Measurements from ENCODE around the gene PANX1.

The PANX1 gene, protein sequence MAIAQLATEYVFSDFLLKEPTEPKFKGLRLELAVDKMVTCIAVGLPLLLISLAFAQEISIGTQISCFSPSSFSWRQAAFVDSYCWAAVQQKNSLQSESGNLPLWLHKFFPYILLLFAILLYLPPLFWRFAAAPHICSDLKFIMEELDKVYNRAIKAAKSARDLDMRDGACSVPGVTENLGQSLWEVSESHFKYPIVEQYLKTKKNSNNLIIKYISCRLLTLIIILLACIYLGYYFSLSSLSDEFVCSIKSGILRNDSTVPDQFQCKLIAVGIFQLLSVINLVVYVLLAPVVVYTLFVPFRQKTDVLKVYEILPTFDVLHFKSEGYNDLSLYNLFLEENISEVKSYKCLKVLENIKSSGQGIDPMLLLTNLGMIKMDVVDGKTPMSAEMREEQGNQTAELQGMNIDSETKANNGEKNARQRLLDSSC

DNA sequence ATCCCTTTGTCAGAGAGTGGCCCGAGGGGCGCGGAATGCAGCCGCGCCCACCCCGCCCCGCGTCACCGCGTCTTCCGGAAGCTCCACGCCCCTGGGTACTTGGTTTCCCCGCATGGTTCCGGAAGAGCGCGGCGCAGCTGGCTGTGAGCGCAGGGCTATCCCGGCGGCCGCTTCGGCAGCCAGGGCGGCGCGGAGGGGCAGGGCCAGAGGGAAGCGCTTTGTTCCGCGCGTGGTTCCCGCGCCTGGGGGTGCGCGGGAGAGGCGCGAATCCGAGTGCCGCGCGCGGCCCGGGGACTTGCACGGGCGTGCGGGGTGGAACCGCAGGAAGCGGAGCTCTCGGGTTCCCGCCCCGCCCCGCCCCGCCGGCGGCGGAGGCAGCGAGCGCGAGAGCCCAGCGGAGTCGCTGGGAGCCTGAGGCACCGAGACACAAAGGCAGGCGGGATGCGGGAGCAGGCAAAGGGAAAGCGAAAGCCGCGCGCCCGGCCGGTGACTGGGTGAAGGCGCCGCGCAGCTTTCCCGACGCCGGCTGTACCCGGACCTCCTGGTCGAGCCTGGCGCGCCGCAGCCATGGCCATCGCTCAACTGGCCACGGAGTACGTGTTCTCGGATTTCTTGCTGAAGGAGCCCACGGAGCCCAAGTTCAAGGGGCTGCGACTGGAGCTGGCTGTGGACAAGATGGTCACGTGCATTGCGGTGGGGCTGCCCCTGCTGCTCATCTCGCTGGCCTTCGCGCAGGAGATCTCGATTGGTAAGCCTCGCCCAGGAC is at the start of gene PANX1:
TSS of gene PANX1 (plus strand) at position 96 of the 766 bp plus-strand sequence. CDS start at position 568, 472 bp downstream.
- Histone ChIP-seq H3K79me2 (ENCODE audit: control insufficient read depth, insufficient read depth, low read length, unreplicated experiment) (peaks cover 65% of the 10 kb centered on the region), H3K27ac (ENCODE audit: low read depth, low read length) (peak within 1 kb of the TSS; percentile 92), H3K36me3 (ENCODE audit: insufficient read depth, low read length) (no peaks in the 10 kb centered on the region), H3K27me3 (ENCODE audit: insufficient read depth, low read length) (no peaks in the 10 kb centered on the region), H3K4me1 (ENCODE audit: control insufficient read depth, insufficient read depth, low read length, unreplicated experiment) (peaks cover 35% of the 10 kb centered on the region), H3K4me3 (ENCODE audit: low read depth, low read length) (peak within 1 kb of the TSS; percentile 81), H2AFZ (ENCODE audit: low read length, unreplicated experiment) (peak within 1 kb of the TSS; percentile 71)

DNA sequence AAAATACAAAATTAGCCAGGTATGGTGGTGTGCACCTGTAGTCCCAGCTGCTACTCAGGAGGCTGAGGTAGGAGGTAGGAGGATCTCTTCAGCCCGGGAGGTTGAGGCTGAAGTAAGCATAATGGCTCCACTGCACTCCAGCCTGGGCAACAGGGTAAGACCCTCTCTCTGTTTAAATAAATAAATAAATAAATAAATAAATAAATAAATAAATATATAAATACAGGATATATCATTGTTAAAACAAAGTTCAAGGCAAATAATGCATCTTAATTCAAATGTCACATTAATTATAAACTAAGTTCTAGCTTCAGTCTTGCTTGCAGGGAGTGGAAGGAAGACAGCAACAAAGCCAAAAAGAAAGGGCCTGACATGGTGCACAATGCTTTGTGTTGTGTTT is 44.5 kb upstream of the PANX1 start:
- Histone ChIP-seq H2AFZ (ENCODE audit: low read length, unreplicated experiment) (no peak overlapping the region), H3K27ac (ENCODE audit: low read depth, low read length) (no peak overlapping the region), H3K4me1 (ENCODE audit: control insufficient read depth, insufficient read depth, low read length, unreplicated experiment) (no peaks in the 10 kb centered on the region), H3K4me3 (ENCODE audit: low read depth, low read length) (no peak overlapping the region), H3K27me3 (ENCODE audit: insufficient read depth, low read length) (peaks cover 28% of the 10 kb centered on the region; the same call in 1 of the 2 replicates), H3K79me2 (ENCODE audit: control insufficient read depth, insufficient read depth, low read length, unreplicated experiment) (no peaks in the 10 kb centered on the region), H3K36me3 (ENCODE audit: insufficient read depth, low read length) (no peaks in the 10 kb centered on the region)

DNA sequence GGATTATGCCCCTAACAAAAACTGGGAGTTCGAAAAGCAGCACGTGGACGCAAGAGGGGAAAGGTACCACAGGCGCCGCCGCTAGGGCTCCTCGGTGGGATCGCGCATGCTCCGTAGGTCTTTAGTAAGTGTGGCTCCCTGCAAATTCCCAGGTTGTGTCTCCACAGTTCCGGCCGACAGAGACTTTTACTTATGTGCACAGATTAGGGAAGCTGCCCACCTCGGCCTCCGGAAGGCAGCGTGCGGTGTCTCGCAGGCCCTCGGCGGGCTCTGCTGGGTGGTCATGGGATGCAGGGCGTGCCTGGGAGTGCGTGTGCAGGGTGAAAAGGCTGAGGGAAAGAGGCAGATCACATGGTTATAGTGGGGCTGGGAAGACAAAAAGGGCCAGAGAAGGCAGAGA is 39.7 kb upstream of the PANX1 start:
- H3K4me1 ChIP-seq (ENCODE audit: control insufficient read depth, insufficient read depth, low read length, unreplicated experiment): no peaks in the 10 kb centered on the region
- no peak overlapping the region for H2AFZ ChIP-seq (ENCODE audit: low read length, unreplicated experiment)
- H3K36me3 ChIP-seq (ENCODE audit: insufficient read depth, low read length): no peaks in the 10 kb centered on the region
- H3K79me2 ChIP-seq (ENCODE audit: control insufficient read depth, insufficient read depth, low read length, unreplicated experiment): no peaks in the 10 kb centered on the region
- H3K27me3 ChIP-seq (ENCODE audit: insufficient read depth, low read length): peaks cover 19% of the 10 kb centered on the region; the same call in 1 of the 2 replicates
- no peak overlapping the region for H3K27ac ChIP-seq (ENCODE audit: low read depth, low read length)
- H3K4me3 ChIP-seq (ENCODE audit: low read depth, low read length): no peak overlapping the region

DNA sequence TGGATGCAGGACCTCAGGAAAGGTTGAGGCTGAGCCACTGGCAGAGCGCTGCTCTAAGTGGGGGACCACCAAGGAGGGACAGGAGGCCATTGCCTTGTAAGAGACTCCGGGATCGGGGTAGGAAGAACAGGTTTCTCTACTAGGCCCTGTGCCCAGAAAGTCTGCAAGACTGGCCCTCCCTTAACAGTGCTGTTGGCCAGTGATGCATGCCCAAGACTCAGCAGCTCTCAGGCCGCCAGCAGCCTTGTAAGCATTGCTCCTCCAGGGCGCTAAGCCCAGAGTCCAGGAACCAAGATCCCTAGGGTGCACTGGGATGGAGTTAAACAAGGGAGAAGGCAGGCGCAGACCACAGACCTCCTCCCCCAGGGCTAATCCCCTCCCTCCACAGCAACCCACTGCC is 39.3 kb upstream of the PANX1 start:
- Histone ChIP-seq H3K27ac (ENCODE audit: low read depth, low read length) (no peak overlapping the region), H3K4me1 (ENCODE audit: control insufficient read depth, insufficient read depth, low read length, unreplicated experiment) (no peaks in the 10 kb centered on the region), H3K4me3 (ENCODE audit: low read depth, low read length) (no peak overlapping the region), H3K36me3 (ENCODE audit: insufficient read depth, low read length) (no peaks in the 10 kb centered on the region), H2AFZ (ENCODE audit: low read length, unreplicated experiment) (no peak overlapping the region), H3K27me3 (ENCODE audit: insufficient read depth, low read length) (peaks cover 19% of the 10 kb centered on the region; the same call in 1 of the 2 replicates), H3K79me2 (ENCODE audit: control insufficient read depth, insufficient read depth, low read length, unreplicated experiment) (no peaks in the 10 kb centered on the region)

DNA sequence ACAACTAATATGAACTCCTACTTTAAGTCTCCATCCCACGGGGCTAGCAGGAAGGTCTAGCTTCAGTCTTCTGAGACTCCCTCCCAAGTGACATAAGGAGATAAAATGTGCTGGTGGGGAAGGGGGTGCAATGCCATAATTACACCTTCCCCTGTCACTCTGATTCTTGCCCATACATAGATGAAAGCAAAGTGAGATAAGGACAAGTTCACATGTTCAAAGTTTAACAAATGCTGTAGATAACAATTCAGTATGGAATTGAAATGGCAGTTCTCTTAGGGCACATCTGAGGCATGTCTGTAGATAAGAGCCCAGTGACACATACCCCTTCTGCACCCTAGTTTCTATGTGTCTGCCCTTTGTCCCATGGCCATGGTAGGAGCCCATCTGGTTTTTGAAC is 38.2 kb upstream of the PANX1 start:
- Histone ChIP-seq H3K27me3 (ENCODE audit: insufficient read depth, low read length) (peaks cover 16% of the 10 kb centered on the region; the same call in 1 of the 2 replicates), H3K4me3 (ENCODE audit: low read depth, low read length) (no peak overlapping the region)

DNA sequence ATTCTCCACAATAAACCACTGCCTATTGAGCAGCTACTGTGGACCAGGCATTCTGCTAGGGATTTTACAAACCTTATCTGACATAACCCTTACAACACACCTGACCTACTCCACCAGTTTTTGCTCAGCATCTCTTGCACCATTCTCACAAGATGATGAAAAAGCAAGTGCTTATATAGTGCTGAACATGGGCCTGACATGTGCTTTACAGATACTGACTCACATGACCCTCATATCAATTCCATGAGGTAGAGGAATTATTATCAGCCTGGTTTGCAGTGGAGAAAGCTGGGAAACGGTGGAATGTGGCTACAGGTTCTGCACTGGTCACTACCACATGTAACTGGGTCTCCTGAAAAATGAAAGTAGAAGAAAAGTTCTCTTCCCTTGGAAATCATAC is 37.5 kb upstream of the PANX1 start:
- no peaks in the 10 kb centered on the region for H3K36me3 ChIP-seq (ENCODE audit: insufficient read depth, low read length)
- no peak overlapping the region for H3K4me3 ChIP-seq (ENCODE audit: low read depth, low read length)
- H3K79me2 ChIP-seq (ENCODE audit: control insufficient read depth, insufficient read depth, low read length, unreplicated experiment): no peaks in the 10 kb centered on the region
- H3K27me3 ChIP-seq (ENCODE audit: insufficient read depth, low read length): peaks cover 16% of the 10 kb centered on the region; the same call in 1 of the 2 replicates
- no peaks in the 10 kb centered on the region for H3K4me1 ChIP-seq (ENCODE audit: control insufficient read depth, insufficient read depth, low read length, unreplicated experiment)
- no peak overlapping the region for H2AFZ ChIP-seq (ENCODE audit: low read length, unreplicated experiment)
- H3K27ac ChIP-seq (ENCODE audit: low read depth, low read length): no peak overlapping the region

More for the DNA sequence above, 38.2 kb upstream of the PANX1 start:
- Histone ChIP-seq H3K4me1 (ENCODE audit: control insufficient read depth, insufficient read depth, low read length, unreplicated experiment) (no peaks in the 10 kb centered on the region), H3K27ac (ENCODE audit: low read depth, low read length) (no peak overlapping the region), H3K36me3 (ENCODE audit: insufficient read depth, low read length) (no peaks in the 10 kb centered on the region), H3K79me2 (ENCODE audit: control insufficient read depth, insufficient read depth, low read length, unreplicated experiment) (no peaks in the 10 kb centered on the region), H2AFZ (ENCODE audit: low read length, unreplicated experiment) (no peak overlapping the region)

DNA sequence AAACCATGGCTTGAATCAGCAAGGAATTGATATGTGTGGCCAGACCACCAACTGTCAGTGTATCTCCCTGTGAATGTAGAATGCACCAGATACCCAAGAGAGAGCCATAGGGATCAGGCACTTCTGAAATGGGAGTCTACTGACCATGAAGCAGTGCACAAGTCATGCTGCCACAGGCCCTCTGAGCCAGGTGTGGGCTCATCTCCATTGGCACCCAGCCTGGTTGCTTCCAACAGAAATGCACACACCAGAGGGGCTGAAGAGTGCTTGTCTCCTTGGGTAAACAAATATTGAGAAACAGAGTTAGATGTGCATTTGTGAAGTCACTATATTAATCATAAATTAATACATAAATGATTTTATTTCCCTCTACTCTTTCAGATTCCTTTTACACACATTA is 28.4 kb upstream of the PANX1 start:
- H3K36me3 ChIP-seq (ENCODE audit: insufficient read depth, low read length): no peaks in the 10 kb centered on the region
- H3K4me3 ChIP-seq (ENCODE audit: low read depth, low read length): no peak overlapping the region
- H3K27me3 ChIP-seq (ENCODE audit: insufficient read depth, low read length): no peaks in the 10 kb centered on the region; the same call in 1 of the 2 replicates
- no peak overlapping the region for H2AFZ ChIP-seq (ENCODE audit: low read length, unreplicated experiment)
- H3K27ac ChIP-seq (ENCODE audit: low read depth, low read length): no peak overlapping the region
- no peaks in the 10 kb centered on the region for H3K79me2 ChIP-seq (ENCODE audit: control insufficient read depth, insufficient read depth, low read length, unreplicated experiment)
- no peaks in the 10 kb centered on the region for H3K4me1 ChIP-seq (ENCODE audit: control insufficient read depth, insufficient read depth, low read length, unreplicated experiment)

DNA sequence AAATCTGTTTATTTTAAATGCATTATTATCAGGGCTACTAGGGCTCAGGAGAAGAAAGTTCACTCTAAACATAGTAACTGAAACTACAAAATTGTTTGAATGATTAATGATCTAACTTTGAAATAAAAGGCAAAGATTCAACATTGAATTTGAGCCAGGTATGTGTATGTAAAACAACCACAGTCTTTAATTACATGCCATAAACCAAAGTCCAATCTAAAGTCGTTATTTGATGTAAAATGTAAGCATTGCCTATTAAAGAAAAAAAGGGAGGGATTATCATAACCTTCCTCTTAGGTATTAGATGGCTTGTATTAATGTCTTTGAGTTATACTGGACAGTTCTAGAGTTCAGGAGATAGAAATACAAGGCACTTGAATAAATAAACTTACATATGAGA is 25.2 kb upstream of the PANX1 start:
- Histone ChIP-seq H3K36me3 (ENCODE audit: insufficient read depth, low read length) (no peaks in the 10 kb centered on the region), H3K79me2 (ENCODE audit: control insufficient read depth, insufficient read depth, low read length, unreplicated experiment) (no peaks in the 10 kb centered on the region), H3K4me3 (ENCODE audit: low read depth, low read length) (no peak overlapping the region), H2AFZ (ENCODE audit: low read length, unreplicated experiment) (no peak overlapping the region), H3K27ac (ENCODE audit: low read depth, low read length) (no peak overlapping the region), H3K27me3 (ENCODE audit: insufficient read depth, low read length) (no peaks in the 10 kb centered on the region; the same call in 1 of the 2 replicates), H3K4me1 (ENCODE audit: control insufficient read depth, insufficient read depth, low read length, unreplicated experiment) (no peaks in the 10 kb centered on the region)

DNA sequence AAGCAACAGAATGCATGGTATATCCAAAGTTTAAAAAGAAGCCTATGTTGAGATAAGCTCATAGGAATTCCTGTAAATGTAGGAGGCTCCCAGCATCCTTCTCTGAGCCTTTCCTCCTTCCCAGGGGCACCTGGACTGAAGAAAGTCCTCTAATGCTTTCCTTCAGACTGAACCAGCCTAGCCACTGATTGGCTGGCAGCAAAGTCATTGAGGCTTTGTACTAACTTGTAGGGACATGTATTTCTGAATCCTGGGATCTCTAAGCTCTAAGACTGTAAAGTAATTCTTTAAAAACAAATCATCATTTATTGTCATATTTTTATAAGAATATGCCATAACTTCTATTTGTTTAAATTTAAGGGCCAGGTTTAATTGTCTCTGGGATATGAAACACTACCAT is 23.9 kb upstream of the PANX1 start:
- no peaks in the 10 kb centered on the region for H3K79me2 ChIP-seq (ENCODE audit: control insufficient read depth, insufficient read depth, low read length, unreplicated experiment)
- H3K4me3 ChIP-seq (ENCODE audit: low read depth, low read length): no peak overlapping the region
- H3K27me3 ChIP-seq (ENCODE audit: insufficient read depth, low read length): no peaks in the 10 kb centered on the region; the same call in 1 of the 2 replicates
- H3K4me1 ChIP-seq (ENCODE audit: control insufficient read depth, insufficient read depth, low read length, unreplicated experiment): no peaks in the 10 kb centered on the region
- no peak overlapping the region for H2AFZ ChIP-seq (ENCODE audit: low read length, unreplicated experiment)
- no peak overlapping the region for H3K27ac ChIP-seq (ENCODE audit: low read depth, low read length)
- no peaks in the 10 kb centered on the region for H3K36me3 ChIP-seq (ENCODE audit: insufficient read depth, low read length)

DNA sequence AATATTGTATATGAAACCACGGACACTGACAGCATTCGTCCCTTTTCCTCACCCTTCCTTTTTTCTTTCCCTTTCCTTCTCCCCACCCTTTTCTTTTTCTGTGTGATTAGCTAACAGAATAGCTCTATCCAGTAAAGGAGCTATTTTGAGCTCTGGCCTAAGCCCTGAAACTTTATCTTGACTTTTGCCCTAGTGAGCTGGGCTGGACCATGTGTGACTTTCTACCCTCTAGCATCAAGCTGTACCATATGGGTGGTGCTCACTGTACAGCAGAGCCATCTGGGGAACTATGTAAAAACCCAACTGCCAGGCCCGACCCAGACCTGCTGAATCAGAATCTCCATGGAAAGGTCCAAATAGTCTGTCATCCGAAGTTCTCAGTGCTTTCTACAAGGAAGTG is 21.9 kb upstream of the PANX1 start:
- H3K27me3 ChIP-seq (ENCODE audit: insufficient read depth, low read length): peaks cover 2% of the 10 kb centered on the region; the same call in 1 of the 2 replicates
- H3K36me3 ChIP-seq (ENCODE audit: insufficient read depth, low read length): no peaks in the 10 kb centered on the region
- H3K4me1 ChIP-seq (ENCODE audit: control insufficient read depth, insufficient read depth, low read length, unreplicated experiment): no peaks in the 10 kb centered on the region
- no peaks in the 10 kb centered on the region for H3K79me2 ChIP-seq (ENCODE audit: control insufficient read depth, insufficient read depth, low read length, unreplicated experiment)
- H3K4me3 ChIP-seq (ENCODE audit: low read depth, low read length): no peak overlapping the region
- H3K27ac ChIP-seq (ENCODE audit: low read depth, low read length): no peak overlapping the region
- H2AFZ ChIP-seq (ENCODE audit: low read length, unreplicated experiment): no peak overlapping the region
